AG09309 (cell line): Measurements from ENCODE around the gene LSM14A.
A peak's percentile ranks its signal among the peaks of the same experiment; 100 is the strongest.
"Not testable (repeated sequence)": the region's sequence is repeated elsewhere in the genome, so short reads cannot be mapped to it uniquely, and the experiment has no call there.

Source experiments
- DNase-seq: peaks from one replicate; pipeline ENCODE4 v3.0.0-alpha.2; 2010; ENCODE audit warnings: low read depth
- H3K4me3 ChIP-seq: 2 replicates; pipeline ENCODE4 v1.5.1; 2011; ENCODE audit warnings: mild to moderate bottlenecking, low read depth, low read length, moderate library complexity; ENCODE audit not compliant: control insufficient read depth
- CTCF ChIP-seq: IDR thresholded peaks from 2 replicates; pipeline ENCODE4 v1.5.1; 2011; ENCODE audit warnings: mild to moderate bottlenecking, low read depth, low read length, inconsistent platforms; ENCODE audit not compliant: insufficient read depth, control insufficient read depth; ENCODE audit errors: missing control alignments

The LSM14A gene

GRCh38 chr19:34236035-34236987 is 64.0 kb downstream of the LSM14A start:
- TF ChIP-seq CTCF, result no peak
- DNase-seq, result peak; percentile 68
- H3K4me3 ChIP-seq, result no peak overlapping the region

GRCh38 chr19:34237283-34237682 is 65.0 kb downstream of the LSM14A start:
- no peak for DNase-seq
- no peak for TF ChIP-seq CTCF
- no peak overlapping the region for H3K4me3 ChIP-seq

GRCh38 chr19:34237939-34238338 is 65.6 kb downstream of the LSM14A start:
- no peak for TF ChIP-seq CTCF
- DNase-seq, result no peak
- no peak overlapping the region for H3K4me3 ChIP-seq

- TF ChIP-seq CTCF, result no peak
- no peak overlapping the region for H3K4me3 ChIP-seq
These were observed 69.4 kb downstream of the LSM14A start for GRCh38 chr19:34241513-34242337.

GRCh38 chr19:34243138-34243875 is 71.0 kb downstream of the LSM14A start:
- H3K4me3 ChIP-seq, DNase-seq: not testable (repeated sequence)

More at GRCh38 chr19:34241513-34242337, 69.4 kb downstream of the LSM14A start:
- DNase-seq, result no peak

GRCh38 chr19:34243876-34244578 is 71.7 kb downstream of the LSM14A start:
- H3K4me3 ChIP-seq, result no peak overlapping the region
- no peak for TF ChIP-seq CTCF
- no peak for DNase-seq
